Hepatocyte (in vitro differentiated cells): ENCODE measurements around the gene SLC35G6. TPM values are rescaled to one million over a fixed set of nuclear protein-coding genes. Genes with fewer than 3 reads are reported as not detected.

Experiments
- DNase-seq: peaks from one replicate; pipeline ENCODE4 v3.0.0-alpha.2; 2016; ENCODE audit warnings: low spot score
- H2AFZ ChIP-seq: fragments of 200-600 bp; sonication (generic); 2 replicates; pipeline ENCODE4 v1.6.0; 2016; ENCODE audit warnings: antibody characterized with exemption, mild to moderate bottlenecking
- H3K27ac ChIP-seq: fragments of 200-600 bp; sonication (generic); 2 replicates; pipeline ENCODE4 v1.5.1; 2016; ENCODE audit warnings: mild to moderate bottlenecking
- H3K27me3 ChIP-seq: fragments of 200-600 bp; sonication (generic); 2 replicates; pipeline ENCODE4 v1.6.1; 2016
- H3K36me3 ChIP-seq: fragments of 200-600 bp; sonication (generic); replicated peaks from 2 replicates; pipeline ENCODE4 v1.5.1; 2016; ENCODE audit warnings: low read depth; ENCODE audit not compliant: insufficient read depth
- H3K4me1 ChIP-seq: fragments of 200-600 bp; sonication (generic); 2 replicates; pipeline ENCODE4 v1.5.1; 2016; ENCODE audit warnings: mild to moderate bottlenecking, moderate library complexity; ENCODE audit not compliant: insufficient read depth
- H3K4me2 ChIP-seq: fragments of 200-600 bp; sonication (generic); 2 replicates; pipeline ENCODE4 v1.6.0; 2016
- H3K4me3 ChIP-seq: fragments of 200-600 bp; sonication (generic); 2 replicates; pipeline ENCODE4 v1.5.1; 2016; ENCODE audit warnings: mild to moderate bottlenecking
- H3K79me2 ChIP-seq: fragments of 200-600 bp; sonication (generic); 2 replicates; pipeline ENCODE4 v1.6.0; 2017; ENCODE audit warnings: mild to moderate bottlenecking
- H3K9me2 ChIP-seq: fragments of 200-600 bp; sonication (generic); replicated peaks from 2 replicates; pipeline ENCODE4 v1.6.0; 2017; ENCODE audit warnings: mild to moderate bottlenecking; ENCODE audit not compliant: insufficient read depth
- H3K9me3 ChIP-seq: fragments of 200-600 bp; sonication (generic); 2 replicates; pipeline ENCODE4 v1.5.1; 2016; ENCODE audit warnings: low read depth, mild to moderate bottlenecking
- H4K20me1 ChIP-seq: fragments of 200-600 bp; sonication (generic); 2 replicates; pipeline ENCODE4 v1.6.0; 2016; ENCODE audit warnings: mild to moderate bottlenecking; ENCODE audit not compliant: insufficient read depth, poor library complexity, severe bottlenecking
- CTCF ChIP-seq: fragments of 200-600 bp; sonication (generic); IDR thresholded peaks from 2 replicates; pipeline ENCODE4 v1.5.1; 2016; ENCODE audit warnings: antibody characterized with exemption, mild to moderate bottlenecking; ENCODE audit not compliant: poor library complexity
- EZH2 ChIP-seq: fragments of 200-600 bp; sonication (generic); IDR thresholded peaks from 2 replicates; pipeline ENCODE4 v1.6.1; 2016; ENCODE audit warnings: antibody characterized with exemption, mild to moderate bottlenecking, borderline replicate concordance
- EZH2phosphoT487 ChIP-seq: fragments of 200-600 bp; sonication (generic); IDR thresholded peaks from one replicate; pipeline ENCODE4 v1.6.1; 2018; ENCODE audit warnings: antibody characterized with exemption, mild to moderate bottlenecking, low read depth, moderate library complexity; ENCODE audit not compliant: unreplicated experiment, severe bottlenecking
- WGBS: methylation state at CpG from one replicate; pipeline ENCODE4 v1.1.6; 2016; ENCODE audit warnings: low lambda C conversion rate; ENCODE audit errors: missing lambda C conversion rate; 5-methylcytosine and 5-hydroxymethylcytosine counted together
- polyA plus RNA-seq: library from polyadenylated mRNA; unstranded; fragments of >200 nt; fragmentation: Nextera tagmentation; extraction: Ambion mirVana; gene quantifications from 2 replicates; pipeline ENCODE4 v1.2.1, GENCODE V29; 2016
- total RNA-seq: library from RNA; depleted of rRNA; stranded (reverse); fragments of >200 nt; gene quantifications from 2 replicates; pipeline ENCODE4 v1.2.3, GENCODE V29; 2014

SLC35G6 gene
- total and polyA plus RNA-seq, 2 experiments from 2014 or later = 0.30 TPM; not detected in 1

GRCh38 chr17:7462474-7463371 is 18.5 kb upstream of the SLC35G6 start:
- DNase-seq = no peak
- Histone ChIP-seq H3K36me3 (no peaks in the 10 kb centered on the region), H3K79me2 (peaks cover 16% of the 10 kb centered on the region), H4K20me1 (peaks cover 13% of the 10 kb centered on the region), H2AFZ (no peak overlapping the region), H3K9me3 (no peaks in the 10 kb centered on the region), H3K4me2 (no peak overlapping the region), H3K27ac (no peak overlapping the region), H3K27me3 (no peaks in the 10 kb centered on the region), H3K9me2 (no peaks in the 10 kb centered on the region), H3K4me3 (no peak overlapping the region), H3K4me1 (no peaks in the 10 kb centered on the region)
- TF ChIP-seq CTCF (no peak), EZH2phosphoT487 (no peak), EZH2 (no peak)
- 94% methylated on average over 41 of the region's 44 CpGs for WGBS

GRCh38 chr17:7463372-7463846 is 17.8 kb upstream of the SLC35G6 start:
- Histone ChIP-seq H3K79me2 (peaks cover 23% of the 10 kb centered on the region), H4K20me1 (peaks cover 18% of the 10 kb centered on the region), H3K9me2 (no peaks in the 10 kb centered on the region), H3K4me3 (no peak overlapping the region), H2AFZ (no peak overlapping the region), H3K27ac (no peak overlapping the region), H3K4me2 (no peak overlapping the region), H3K27me3 (no peaks in the 10 kb centered on the region), H3K4me1 (no peaks in the 10 kb centered on the region), H3K9me3 (no peaks in the 10 kb centered on the region), H3K36me3 (no peaks in the 10 kb centered on the region)
- no peak for DNase-seq
- 97% methylated on average over 7 of the region's 14 CpGs for WGBS
- TF ChIP-seq EZH2 (no peak), CTCF (no peak), EZH2phosphoT487 (no peak)

GRCh38 chr17:7464081-7464480 is 17.2 kb upstream of the SLC35G6 start:
- DNase-seq = no peak
- Histone ChIP-seq H3K9me2 (no peaks in the 10 kb centered on the region), H3K4me1 (no peaks in the 10 kb centered on the region), H3K27me3 (no peaks in the 10 kb centered on the region), H3K4me2 (no peak overlapping the region), H3K79me2 (peaks cover 30% of the 10 kb centered on the region), H3K4me3 (no peak overlapping the region), H3K9me3 (no peaks in the 10 kb centered on the region), H3K27ac (no peak overlapping the region), H3K36me3 (no peaks in the 10 kb centered on the region), H2AFZ (no peak overlapping the region), H4K20me1 (peaks cover 25% of the 10 kb centered on the region)
- TF ChIP-seq EZH2phosphoT487 (no peak), CTCF (no peak), EZH2 (no peak)
- WGBS = 94% methylated on average over 9 of the region's 9 CpGs
